DMS153 treated with DMSO at 0.1 percent for 48 hours (cell line): Measurements from ENCODE around the gene WNT7A.

Source experiments
- DNase-seq: peaks from one replicate; lab custom pipeline; 2025; ENCODE audit not compliant: unreplicated experiment; lab: John Stamatoyannopoulos, UW

Gene WNT7A

DNA sequence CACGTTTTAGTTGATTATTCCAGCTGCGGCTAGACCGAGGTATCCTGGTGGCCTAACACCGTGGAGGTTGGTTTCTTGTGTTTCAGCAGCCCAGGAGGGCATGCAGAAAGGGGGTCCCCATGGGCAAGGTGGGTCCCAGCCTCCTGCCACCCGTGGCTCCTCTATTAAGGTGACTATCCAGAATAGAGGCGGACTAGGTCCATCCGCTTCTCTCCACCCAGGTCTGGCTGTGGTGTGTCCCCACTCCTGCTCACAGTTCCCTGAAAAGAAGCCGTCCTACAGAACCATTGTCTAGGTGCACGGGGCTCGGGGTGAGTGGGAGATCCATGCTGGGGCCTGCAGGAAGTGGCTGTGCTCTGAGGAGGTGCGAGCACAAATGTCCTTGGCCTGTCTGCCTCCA, 81.5 kb downstream of the WNT7A start:
- no peak for DNase-seq

DNA sequence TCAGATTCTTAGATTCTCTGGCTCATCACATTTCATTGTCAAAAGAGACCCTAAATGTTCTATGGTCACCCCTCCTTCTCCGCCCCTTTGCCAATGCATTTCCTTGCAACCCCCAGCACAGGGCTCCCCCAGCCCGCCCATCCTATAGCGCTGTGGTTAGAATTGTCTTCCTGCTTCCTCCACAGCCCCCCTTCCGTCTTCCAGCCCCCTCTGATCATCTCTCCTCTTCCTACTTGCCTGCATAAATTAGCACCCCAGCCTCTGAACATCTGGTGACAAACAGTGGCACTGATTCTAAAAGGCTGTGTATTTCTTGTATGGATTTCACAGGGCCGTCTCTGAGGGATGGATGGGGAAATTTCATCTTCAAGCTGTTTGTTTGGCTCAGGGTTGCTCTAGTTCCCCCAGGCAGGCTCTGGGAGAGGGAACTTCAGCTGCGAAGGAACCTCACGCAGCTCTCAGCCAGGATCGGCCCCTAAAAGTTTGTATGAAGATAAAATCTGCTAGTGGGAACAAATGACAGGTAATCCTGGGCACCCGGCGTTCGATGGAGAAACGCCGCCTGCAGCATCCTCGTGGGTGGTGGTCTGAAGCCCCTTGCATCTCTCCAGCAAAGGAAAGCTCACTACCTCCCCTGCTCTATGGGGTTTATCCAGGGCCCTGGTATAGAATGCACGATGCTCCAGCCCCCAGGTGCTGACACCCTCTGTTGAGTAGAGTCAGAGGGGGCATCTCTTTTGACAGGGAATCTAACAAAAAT, 83.0 kb downstream of the WNT7A start:
- no peak for DNase-seq

DNA sequence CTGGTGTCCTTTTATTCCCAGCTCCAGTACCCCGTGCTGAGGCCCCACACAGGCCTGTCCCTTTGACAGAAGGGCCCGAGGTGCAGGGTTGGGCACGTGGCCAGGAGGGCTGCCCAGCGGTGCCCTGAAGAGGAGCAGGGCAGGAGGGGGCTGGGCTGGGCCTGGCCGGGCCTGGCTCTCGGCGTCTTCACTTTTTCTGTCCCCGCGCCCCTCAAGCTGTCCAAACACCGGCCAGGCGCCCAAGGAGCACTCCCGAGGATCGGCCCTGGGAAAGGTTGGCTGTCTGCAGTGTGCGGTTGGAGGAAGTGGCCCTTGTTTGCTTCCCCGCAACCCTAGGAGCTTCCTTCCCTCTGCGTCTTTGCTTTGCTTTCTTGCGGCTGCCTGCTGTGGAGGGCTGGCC, 84.1 kb downstream of the WNT7A start:
- no peak for DNase-seq

DNA sequence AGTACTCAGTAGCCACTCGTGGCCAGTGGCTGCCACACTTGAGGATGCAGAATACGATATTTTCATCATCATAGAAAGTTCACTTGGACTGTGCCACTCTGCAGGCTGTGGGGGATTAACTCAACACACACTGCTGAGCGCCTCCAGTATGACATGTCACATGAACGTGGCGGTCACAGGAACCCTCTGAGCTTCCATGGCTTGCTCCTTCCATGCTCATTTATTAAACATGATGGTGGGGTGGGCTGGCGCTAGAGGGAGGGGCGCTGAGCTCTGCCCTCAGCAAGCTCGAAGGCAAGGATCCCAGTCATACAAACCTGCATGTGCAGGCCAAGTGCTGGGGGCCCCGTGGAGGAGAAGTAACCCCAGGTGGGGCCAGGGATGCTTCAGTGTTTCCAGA, 85.5 kb downstream of the WNT7A start:
- DNase-seq, result no peak

DNA sequence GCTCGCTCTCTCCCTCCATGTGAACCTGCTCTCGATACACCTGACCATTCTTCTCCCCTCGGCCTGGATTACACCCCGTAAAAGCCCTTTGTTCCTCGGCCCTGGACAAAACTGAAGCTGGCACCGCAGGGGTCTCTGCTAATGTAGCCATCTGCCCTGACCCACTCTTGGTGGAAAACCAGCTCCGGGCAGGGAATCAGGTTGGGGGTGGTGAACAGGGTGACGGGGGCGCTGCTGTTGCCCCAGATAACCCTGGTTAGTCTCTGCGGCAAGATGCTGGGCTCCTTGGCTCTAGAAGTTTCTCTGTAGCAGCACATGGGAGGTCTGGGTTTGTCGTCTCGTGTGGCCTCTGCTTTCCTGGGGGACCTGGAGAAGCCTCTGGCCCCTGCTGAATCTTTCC, 86.4 kb downstream of the WNT7A start:
- no peak for DNase-seq

DNA sequence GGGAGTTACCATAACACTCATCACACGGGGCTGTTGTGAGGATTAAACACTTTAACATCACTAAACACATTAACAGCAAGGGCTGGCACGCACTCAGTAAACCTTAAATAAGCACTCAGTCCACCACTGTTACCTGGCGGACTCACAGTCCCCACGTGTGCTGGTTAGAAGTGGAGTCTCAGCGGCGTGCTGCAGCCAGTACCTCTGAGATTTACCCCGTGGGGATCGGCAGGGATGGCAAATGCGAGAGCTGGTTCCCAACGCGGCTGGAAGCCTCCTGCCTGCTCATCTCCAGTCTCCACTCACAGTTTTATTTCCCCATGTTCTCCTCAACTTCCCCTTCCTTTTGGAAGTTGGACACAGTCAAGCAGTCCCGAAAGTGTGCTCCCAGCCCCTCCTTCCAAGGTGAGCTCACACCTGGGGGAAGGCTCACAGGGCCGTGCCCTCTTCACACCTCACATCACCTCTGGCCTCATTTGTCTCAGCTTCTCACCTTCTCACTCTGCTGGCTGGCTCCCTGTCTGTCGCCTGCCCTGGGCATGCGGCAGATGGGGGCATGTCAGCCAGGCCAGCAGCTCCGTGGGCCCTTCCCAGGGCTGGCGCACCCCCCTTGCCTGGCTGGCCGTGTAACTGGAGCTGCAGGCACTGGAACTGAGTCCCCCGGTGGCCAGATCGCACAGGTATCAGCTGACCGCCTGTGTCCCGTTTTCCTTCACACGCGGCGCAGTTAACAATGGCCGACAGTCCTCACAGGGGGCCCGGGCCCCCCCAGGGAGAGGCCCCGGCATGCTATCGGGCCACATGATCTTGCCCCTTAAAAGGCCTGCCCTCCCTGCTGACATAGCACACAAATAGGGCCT, 87.1 kb downstream of the WNT7A start:
- DNase-seq, result no peak

DNA sequence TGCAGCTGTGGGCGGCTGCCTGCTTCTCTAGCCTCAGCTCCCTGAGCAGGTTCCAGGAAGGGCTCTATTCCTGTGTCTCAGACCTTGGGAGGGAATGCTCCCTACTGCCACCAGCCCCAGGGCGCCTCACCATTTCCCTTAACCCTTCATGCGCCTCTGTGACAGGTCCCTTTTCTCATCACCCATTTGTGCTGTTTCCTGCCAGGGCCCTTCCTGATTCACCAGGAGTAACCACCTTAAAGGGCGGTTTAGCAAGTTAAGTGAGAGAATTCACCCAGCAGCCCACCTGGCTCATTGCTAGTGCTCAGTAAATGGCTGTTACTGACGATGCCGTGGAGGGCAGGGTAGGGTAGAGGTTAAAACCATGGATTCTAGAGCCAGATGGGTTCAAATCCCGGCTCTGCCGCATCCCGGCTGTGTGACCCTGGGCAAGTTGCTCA, 87.8 kb downstream of the WNT7A start:
- DNase-seq, result no peak

DNA sequence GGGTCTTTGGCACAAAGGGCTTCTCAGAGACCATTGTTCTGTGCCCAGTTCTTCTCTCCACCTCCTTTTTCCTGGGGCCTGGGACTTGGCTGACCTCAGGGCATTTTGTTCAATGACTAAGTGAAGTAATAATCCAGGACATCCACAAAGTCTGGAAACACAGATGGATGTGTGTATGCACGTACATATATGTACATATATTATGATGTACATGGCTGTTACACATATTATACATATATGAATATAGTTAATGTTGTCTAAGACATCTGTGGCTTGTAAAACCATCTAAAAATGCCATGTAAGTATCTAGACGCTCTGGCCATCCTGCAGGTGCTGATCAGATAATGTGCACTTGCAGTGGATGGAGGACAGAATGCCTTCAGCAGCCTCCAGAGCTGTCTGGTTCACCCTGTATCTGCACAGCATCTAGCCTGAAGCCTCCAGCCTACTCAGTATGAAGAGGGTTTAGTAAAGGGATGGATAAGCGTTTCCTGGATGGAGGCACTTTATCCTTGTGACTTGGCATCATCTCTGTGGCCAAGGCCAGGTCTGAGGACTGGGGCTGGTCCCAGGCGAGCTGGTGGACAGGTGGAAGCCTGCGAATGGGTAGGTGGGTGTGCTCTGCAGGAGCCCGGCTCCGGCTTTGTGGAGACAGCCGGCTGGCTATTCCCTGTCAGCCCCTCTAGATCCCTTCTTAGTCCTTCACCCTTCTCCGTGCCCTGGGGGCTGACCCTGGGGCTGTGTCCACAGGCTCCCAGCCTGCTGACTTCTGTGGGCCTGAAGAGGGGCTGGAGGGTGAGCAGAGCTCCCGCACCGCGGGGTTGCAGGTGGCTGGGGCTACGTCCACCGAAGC, 88.4 kb downstream of the WNT7A start:
- no peak for DNase-seq

DNA sequence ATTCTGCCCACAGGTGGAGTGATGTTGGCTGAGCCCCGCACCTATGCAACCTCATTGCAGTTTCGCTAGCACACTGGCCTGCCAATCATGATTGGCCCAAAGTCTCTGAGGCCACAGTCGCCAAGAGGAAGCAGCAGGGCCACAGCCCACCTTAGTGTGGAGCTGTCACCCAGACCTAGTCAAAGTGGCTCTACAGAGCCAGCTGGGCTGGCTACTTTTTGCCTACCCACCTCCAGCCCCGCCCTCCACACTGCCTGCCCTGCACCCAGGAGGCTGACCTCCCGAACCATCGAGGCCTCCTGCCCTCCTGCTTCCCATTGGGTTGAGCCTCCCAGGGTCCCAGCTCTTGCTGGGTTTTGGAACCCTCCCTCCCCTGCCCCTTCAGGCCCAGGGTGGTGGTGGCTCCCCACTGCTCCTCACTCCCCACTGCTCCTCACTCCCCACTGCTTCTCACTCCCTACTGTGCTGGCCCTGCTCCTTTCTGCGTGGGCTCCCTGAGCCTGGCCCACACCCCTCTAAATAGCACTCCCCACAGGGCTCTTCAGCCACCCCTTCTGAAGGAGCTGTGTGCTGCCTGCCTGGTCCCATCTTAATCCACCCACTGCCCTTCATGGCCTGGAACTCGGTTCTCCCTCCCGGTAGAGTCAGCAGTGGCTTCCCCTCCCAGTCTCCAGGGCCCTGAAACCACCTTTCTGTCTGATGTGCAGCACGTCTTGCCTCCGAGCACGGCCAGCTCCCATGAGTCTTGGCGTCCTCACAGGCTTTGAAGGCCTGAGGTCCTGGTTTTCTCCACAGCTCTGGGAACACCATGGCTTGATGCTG, 89.3 kb downstream of the WNT7A start:
- no peak for DNase-seq

DNA sequence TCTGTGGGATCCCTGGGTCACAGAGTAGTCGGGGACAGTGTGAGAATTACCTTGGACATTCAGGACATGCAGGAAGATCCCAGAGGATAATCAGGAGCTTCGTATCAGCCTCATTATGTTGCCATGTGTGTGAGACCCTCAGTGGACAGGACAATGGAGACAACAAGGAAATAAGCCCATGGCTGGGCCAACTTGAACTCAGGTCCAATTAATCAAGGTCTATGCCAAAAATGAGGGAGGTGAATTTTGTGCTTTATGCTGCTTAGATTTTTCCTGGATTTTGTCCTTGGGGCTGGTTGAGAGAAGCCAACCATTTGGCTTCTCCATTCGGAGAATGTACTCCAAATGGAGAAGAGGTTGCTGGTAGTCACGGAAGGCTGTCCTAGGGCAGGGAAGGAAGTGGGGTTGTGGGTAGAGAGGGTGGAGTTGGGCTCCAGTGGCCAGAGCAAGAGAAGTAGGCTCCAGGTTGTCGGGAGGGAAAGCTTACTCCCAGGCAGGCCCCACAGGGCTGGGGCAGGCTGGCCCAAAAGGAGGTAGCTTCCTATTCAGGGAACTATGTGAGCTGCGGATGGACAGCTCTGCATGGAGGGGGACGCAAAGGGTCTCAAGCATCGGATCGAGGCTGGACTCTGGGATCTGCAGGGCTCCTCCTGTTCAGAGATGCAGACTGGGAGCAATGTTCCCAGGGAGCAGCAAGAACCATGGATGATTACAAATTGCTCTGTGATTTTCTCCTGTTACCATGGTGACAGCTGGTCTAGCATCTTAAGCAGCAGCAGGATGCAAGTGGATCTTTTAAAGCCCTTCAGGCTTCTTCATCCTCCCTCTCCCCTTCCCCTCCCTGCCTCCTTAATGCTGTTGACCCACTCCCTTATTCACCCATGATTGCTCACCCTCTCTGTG, 91.1 kb downstream of the WNT7A start:
- DNase-seq, result no peak

DNA sequence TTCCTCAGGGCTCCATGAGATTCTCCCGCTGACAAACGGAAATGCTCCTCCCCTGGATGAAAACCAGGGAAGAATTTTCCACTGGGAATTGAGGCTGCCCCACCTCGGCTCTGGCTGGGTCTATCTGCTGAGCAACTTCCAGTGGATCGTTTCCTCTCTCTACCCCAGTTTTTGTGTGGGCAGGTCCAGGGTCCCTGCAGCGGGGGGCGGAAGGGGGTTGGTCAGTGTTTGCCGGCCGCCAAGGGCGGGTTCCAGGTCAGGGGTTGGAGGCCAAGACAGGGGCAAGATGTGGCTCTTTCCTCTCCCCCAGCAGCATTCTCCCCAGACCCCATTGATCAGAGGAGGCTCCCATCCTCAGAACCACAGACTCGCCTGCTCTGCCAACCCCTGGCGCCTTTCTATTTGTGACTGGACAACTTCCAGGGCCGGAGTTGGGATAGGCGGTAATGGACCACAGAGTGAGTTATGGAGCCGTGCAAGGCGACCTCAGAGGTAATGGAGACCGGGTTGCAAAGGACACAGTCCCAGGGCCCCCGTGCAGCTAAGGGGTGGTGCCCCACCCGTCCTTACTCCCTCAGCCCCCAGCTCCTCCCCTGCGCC, 92.2 kb downstream of the WNT7A start:
- no peak for DNase-seq

DNA sequence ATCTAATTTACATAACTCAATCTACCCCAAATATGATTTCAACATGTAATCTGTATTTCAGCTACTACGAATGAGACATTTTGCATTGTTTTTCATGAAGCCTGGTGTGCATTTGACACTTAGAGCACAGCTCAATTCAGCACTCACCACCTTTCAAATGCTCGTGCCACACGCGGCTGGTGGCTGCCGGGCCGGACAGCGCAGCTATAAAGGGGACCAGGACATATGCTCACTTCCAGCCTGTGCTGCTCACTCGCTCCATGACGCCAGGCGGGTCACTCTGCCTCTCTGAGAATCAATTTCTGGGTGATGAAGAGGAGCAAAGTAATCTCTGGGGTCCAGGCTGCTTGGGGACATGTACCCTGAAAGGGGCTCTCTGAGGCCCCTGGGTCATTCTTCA, 93.1 kb downstream of the WNT7A start:
- DNase-seq, result no peak

DNA sequence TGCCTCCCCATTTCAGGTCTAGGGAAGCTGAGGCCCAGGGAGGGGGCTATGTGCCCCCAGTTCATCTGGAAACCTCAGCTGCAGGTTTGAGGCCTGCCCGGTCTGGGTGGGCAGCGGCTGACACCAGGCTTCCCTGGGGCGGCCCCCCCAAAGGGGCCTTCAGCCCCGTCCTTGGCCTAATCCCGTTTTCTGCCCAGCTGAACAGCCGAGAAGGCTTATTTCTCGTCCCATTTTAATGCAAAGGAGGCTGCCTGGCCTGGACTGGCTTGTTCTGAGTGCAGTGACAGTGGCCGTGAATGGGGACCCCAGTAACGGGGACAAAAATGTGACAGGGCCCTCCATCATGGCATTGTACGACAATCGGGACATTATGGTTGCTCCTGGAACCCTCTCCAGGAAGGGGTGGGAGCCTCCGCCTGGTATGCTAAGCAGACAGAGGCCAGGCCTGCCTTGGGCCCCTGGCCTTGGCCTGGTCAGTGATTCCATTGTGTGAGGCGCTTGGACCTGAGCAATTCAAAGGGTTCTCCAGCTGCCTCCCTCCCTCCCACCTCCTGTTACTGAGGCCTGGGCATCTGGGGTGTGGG, 93.9 kb downstream of the WNT7A start:
- DNase-seq, result no peak

DNA sequence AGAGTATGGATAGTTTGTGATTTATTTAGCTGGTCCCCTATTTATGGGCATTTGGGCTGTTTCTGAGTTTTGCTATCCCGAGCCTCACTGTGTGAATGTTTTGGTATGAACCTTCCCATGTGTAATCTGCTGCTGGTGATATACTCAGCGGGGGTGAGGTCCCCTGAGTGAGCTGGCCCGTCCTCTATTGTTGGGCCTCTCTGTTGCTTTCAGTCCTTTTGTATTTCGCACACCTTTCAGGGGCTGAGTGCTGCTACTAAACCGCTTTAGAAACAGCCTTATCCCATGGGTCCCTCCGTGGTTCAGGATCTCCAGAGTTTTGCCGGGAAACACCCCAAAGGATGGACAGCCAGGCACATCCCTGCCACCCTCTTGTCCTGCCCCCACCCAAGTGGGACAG, 94.5 kb downstream of the WNT7A start:
- no peak for DNase-seq

DNA sequence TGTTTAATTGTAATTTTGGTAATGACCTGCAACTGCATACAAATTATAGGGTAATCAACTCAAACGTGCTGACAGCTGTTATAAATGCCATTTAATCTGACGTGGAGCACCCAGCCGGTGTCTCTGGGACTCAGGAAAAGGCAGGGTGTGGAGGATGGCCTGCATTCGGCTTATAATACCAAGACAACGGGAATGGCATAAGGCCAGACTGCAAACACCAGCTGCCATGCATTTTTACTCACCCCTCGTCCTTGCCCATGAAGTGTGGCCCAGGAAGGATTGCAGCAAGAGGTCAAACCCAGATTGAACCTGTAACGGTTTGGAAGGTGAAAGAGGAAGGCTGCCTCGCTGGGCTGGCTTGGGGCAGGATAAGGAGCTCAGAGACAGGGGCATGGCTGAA, 96.4 kb downstream of the WNT7A start:
- DNase-seq, result no peak

DNA sequence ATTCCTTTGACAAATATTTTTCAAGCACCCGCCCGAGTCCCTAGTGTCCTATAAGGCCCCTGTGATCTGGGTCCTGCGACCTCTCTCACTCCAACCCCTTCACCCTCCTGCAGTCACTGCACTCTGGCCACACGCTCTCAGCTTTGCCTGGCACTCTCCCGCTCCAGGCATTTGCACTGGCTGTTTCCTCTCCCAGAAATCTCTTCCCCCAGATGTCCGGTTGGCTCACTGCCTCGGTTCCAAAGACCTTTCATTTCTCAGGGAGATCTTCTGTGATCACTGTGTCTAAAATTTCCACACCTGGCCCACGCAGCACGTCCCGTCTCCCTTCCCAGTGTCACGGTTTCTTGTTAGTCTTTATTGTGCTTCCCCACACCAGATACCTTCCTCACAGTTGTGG, 97.4 kb downstream of the WNT7A start:
- DNase-seq, result no peak

DNA sequence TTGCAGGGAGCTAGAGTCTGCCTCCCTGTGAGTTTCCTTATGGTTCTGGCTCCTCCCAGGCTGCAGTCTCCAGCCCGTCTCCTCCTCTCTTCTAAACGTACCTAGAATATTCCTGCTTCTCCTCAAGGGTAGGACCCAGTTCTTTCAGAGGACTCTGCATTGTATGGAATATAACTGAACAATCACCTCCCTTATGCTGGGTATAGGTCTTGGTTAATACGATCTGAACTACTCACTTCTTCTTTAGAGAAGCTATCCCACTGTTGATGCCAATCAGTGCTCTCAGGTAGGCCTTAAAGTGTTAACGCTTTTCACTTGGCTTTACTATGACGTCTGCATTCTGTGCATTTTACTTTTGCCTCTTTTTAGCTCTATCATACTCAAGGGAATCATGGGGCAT, 98.5 kb downstream of the WNT7A start:
- DNase-seq, result no peak

DNA sequence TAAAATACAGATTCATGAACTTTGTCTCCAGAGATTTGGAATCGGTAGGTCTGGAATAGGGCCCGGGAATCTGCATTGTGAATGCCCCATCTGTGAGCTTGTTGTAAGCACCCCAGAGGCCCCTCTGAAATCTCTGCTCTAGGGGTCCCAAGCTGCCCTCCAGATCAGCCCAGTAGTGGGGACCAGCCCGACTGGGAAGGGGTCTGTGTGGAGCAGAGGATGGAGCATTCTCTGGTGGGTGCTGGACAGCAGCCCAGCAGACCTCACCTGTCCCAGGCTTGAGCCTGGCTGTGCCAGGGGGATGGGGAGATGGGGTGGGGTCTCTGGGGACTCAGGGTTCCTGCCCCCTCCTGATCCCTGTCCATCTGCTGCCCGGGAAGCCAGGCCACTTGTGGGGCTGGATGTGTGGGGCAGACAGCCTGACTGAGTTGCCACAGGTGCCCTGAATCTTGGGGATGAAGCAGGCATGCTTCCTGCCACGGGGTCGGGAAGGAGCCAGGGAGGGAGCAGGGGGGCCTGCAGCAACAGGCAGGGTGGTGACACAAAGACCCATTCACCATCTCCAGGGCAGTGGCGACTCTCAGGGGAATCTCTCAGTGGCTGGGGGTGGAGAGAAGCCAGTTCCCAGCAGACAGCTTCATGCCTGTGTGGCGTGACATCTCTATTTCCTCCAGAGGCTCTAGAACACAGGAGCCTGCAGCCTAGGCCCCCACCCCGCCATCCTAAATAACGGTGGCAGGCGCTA, 99.3 kb downstream of the WNT7A start:
- no peak for DNase-seq
